Epidermal melanocyte (primary cell): Measurements from ENCODE around the gene ZNF488.

ENCODE experiments used
- DNase-seq: peaks from one replicate; pipeline ENCODE4 v3.0.0; 2011; ENCODE audit warnings: low spot score; ENCODE audit not compliant: insufficient read length

Gene ZNF488

GRCh38 chr10:47367646-47368045 is 16.4 kb downstream of the ZNF488 start:
- no peak for DNase-seq

DNA sequence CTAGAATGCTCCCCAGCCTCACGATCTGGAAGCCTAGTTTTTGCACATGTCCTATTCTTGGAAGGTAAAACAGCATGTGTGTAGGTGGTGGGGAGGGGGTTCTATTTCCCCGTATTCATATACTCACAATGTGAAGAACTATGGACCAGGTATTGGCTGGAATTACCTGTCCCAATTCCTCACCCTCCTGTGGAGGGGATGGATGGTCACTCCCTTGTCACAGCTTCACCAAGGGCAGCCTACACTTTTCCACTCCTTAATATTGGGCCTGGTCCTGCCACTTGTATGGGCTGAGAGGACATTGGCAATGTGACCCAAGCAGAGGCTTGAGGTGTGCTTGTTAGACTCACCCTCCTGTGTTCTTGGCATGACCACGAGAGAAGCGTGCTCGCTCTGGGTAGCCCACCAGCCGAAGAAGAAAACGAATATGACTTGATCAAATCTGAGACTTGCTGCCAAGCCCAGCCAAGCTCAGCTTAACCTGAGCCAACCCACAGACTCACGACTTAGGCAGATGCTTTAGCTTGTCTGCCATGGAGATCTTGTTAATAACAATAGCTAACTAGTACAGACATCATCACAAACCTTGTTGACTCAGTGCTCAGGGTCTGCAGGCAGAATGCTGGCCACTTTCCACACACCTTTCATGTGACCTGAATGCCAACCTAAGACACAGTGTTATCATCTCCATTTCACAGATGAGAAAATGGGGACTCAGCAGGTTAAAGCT is 17.2 kb downstream of the ZNF488 start:
- no peak for DNase-seq

DNA sequence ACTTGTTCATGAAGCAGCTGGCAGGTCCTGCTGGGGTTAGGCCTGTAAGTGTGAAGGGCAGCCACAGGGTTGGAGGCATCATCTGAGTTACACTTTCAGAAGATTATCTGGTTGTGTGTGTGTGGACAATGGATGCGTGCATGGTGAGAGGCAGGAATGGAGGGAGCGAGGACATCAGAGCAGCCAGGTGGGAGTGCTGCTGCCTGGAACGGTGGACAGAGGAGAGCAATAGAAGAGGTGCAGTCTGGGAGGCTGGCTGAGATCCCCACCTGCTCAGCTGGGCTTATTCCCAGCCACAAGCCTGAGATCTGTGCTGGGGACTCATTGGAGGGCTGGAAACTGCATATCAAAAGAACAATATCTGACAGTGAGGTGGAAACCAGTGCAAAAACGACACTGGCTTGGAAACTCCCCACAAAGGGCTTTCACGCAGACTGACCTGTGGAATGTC is 17.9 kb downstream of the ZNF488 start:
- DNase-seq = no peak

- DNase-seq = no peak
Measured at GRCh38 chr10:47365431-47366180, 18.5 kb downstream of the ZNF488 start.

DNA sequence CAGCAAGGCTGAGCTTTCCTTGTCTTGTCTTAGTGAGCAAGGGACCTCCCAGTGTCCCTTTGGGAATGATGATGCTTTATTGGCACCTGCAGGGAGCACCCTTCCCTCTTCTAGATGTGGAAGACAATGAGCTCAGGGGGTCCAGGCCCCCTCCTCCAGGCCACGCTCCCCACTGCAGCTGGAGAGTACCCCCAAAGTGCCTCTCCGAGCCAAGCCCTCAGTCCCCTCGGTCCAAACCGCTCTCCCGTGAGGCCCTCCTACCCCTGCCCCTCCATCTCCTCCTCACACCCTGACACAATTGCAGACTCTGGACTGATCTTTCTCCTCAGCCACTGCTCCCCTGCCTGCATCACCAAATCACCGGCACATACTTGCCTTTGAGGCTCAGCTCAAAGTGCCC is 19.2 kb downstream of the ZNF488 start:
- no peak for DNase-seq

DNA sequence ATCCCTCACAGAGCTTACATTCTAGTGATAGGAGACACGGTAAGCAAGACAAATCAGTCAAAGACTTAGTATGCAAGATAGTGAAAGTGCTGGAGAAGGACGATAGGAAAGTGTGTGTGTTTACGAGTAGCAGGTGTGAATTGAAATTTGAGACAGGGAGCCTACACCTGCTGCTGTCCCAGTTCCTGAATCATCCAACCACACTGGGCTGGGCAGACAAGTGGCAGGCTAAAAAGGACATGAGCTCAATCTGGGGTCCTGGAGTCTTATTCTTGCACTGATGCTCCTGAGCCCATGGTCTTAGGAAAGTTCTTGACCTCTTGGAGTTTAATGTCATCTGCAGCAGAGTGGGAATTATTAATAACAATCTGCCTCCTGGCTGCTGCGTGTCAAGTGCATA is 19.7 kb downstream of the ZNF488 start:
- DNase-seq = no peak

GRCh38 chr10:47363781-47364180 is 20.3 kb downstream of the ZNF488 start:
- no peak for DNase-seq

- DNase-seq = no peak
Measured at GRCh38 chr10:47362199-47362598, 21.9 kb downstream of the ZNF488 start.

DNA sequence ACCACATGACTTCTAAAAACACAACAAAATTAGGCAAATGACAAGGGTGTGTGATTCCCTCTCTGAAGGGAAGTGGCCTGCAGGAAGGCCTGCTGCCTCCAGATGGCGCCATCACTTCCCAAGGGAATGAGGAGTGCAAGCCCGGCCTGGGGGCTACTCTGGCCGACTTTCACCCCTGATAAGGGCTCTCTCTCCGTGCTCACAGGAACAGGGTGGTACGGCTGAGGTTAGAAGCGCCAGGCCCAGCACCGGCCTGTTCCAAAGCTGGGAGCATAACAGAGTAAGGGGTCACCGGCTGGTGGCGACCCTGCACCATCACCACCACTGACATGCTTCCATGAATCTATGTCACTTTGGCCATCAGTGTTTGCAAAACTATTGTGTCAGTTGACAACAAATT is 22.8 kb downstream of the ZNF488 start:
- no peak for DNase-seq

DNA sequence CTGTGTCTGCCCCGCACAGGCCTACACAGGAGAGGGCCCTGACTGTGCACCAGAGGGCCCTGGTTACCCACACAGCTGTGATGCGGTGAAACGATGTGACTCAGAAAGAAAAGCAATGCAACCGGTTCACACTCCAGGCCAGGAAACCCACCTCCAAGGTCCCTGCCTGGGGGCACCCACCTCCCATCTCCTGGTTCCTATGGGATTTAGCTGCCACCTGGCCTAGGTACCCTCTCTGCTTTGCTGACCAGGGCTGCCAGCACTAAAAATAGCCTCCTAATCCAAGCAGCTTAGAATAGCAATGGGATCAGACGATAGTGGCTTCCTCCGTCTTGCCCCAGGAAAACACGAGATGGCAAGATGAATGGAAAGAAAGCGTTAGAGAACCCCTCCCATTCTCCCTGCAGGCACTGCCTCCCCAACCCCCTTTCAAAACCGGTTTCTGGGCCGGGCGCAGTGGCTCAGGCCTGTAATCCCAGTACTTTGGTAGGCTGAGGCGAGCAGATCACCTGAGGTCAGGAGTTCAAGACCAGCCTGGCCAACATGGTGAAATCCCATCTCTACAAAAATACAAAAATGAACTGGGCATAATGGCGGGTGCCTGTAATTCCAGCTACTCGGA is 23.6 kb downstream of the ZNF488 start:
- DNase-seq = no peak

- no peak for DNase-seq
Measured at GRCh38 chr10:47359626-47360418, 24.3 kb downstream of the ZNF488 start.

DNA sequence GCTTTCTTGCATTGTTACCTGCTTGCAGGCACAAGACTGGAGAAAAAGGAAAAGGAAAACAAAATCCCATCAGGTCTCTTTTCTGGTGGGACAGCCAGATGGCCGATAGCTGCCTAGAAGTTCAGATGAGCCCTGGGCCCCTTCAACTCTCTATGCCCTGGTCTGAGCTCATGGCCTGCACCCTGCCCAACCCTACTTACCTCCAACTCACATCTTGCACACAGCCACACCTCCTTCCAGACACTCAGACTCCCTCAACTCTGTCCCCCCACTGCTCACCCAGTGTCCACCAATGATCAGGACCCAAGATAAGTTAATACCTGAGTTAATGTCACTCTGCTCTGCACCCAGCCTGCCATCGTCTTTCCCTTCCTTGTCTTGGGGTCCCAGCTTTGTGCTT is 25.0 kb downstream of the ZNF488 start:
- no peak for DNase-seq

DNA sequence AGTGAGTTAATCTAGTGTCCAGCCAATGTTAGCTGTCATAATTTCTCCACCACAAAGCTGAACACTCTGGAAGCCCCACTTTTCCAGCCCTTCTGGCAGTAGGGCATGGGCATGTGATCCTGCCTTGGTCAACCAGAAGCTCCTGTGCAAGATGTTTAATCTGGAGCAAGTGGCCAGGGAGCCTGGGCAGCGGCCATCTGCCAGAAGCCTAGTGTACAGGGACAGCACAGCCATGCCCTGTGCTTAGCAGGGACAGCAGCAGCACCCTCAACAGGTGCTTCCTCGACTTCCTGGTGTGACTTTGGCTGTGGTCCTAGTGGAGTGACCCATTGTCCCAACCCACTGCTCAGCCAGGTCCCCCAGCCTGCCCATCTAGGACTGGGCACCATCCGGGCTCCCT is 25.6 kb downstream of the ZNF488 start:
- DNase-seq = no peak

DNA sequence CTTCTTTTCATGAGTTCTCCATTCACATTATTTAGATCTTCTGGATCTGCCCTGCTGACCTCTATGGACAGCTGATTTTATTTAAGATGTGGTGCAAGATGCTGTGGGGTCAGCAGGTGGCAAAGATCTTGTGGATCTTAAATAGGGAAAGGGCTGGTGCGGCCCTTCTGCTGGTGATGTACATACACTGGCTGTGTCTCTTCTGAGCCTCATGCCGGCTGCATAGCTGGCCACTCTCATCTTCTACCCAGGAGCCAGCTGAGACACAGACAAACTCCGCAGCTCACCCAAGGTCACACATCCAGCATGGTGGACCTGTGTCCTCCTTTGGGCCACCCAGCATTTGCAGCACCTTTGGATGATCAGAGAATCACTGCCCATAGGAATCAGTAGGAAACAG is 26.2 kb downstream of the ZNF488 start:
- DNase-seq = no peak

GRCh38 chr10:47357131-47357582 is 26.9 kb downstream of the ZNF488 start:
- DNase-seq = no peak

GRCh38 chr10:47356708-47357107 is 27.4 kb downstream of the ZNF488 start:
- DNase-seq = no peak

- no peak for DNase-seq
Measured at GRCh38 chr10:47354900-47355299, 29.2 kb downstream of the ZNF488 start.

DNA sequence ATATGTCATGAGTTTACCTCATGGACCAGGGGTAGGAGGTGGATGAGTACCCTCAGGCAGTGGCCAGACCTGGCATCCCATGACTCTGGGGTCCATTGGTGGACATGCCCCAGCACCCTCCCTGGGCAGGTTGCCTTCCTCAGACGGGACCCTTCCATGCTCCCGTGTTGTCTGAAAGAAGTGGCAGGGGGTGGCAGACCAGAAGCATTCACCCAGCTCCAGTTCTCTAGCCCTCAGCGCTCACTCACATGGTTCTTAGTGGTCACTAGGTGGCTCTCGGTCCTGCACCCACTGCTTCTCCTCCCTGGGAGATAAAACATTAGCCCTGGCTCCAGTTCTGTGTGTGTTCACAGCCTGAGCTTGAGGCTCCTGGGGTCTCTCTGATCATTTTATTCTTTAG is 29.9 kb downstream of the ZNF488 start:
- DNase-seq = no peak

DNA sequence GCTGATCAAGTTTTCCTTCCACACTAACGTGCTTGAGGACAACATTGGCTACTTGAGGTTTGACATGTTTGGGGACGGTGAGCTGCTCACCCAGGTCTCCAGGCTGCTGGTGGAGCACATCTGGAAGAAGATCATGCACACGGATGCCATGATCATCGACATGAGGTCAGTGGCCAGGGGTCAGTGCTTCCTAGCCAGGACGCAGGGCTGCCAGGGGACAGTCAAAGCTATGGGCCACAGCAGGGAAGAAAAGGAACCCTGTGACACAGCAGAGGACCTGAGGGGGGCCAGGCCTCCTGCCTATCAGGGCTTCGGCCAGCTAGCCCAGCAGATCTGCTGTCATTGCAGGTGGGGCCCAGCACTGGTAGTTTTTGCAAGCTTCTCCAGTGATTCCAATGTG is 30.7 kb downstream of the ZNF488 start:
- no peak for DNase-seq

DNA sequence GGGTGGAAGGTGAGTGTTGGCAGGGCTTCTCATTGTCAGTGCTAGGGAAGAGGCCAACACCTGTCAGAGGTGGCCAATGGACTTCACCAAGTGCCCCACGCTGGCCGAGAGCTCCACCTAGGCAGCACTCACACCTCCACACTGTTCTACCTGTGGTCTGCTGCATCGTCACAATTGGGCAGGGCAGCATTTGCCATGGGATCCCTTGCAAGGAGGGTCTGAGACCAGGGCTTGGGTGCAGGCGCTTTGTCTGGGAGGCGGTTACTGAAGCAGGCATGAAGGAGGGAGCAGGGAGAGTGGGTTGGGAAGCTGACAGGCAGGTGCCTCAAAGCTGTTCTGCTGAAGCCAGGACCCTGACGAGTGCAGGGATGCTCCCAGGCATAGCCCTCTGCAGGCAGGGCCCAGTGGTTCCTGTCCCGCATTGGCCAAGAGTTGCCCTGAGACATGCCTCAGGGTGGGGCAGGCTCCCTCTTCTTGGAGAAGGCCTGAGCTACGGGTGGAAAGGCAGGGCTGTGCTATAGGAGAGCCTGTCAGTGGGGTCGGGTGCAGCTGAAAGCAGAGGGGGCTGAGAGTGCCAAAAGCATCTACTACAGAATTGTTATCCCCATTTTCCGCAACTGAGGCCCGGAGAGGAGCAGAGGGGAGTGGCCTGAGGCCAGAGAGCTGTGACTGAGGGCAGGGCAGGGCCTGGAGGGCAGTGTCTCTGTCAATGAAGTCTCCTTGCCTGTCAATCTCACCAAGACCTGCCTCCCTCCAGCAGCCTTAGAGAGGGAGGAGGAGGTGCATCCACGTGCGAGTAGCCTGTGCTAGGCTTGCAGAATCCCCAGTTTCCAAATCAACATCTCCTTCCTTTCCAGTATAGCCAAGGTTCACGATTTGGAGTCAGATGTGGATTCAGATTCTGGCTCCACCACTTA is 31.9 kb downstream of the ZNF488 start:
- no peak for DNase-seq
